WI38 (cell line): ENCODE measurements around the gene TMEM45B.
"Not testable (repeated sequence)": the region's sequence is repeated elsewhere in the genome, so short reads cannot be mapped to it uniquely, and the experiment has no call there.

Source experiments
- H3K4me3 ChIP-seq: 2 replicates; pipeline ENCODE4 v1.5.1; 2011; ENCODE audit warnings: low read depth, mild to moderate bottlenecking, control low read depth, low read length
- CTCF ChIP-seq: IDR thresholded peaks from 2 replicates; pipeline ENCODE4 v1.5.1; 2012; ENCODE audit warnings: low read depth, mild to moderate bottlenecking, control low read depth, low read length

Gene TMEM45B

GRCh38 chr11:129778877-129779276, 36.8 kb upstream of the TMEM45B start:
- H3K4me3 ChIP-seq = no peak overlapping the region
- TF ChIP-seq CTCF = no peak

- TF ChIP-seq CTCF = no peak
- H3K4me3 ChIP-seq = no peak overlapping the region
Observed at GRCh38 chr11:129779342-129779741, 36.3 kb upstream of the TMEM45B start.

- no peak overlapping the region for H3K4me3 ChIP-seq
- TF ChIP-seq CTCF = no peak
Observed at GRCh38 chr11:129785383-129786111, 30.1 kb upstream of the TMEM45B start.

GRCh38 chr11:129786112-129786416, 29.6 kb upstream of the TMEM45B start:
- H3K4me3 ChIP-seq = not testable (repeated sequence)

- no peak for TF ChIP-seq CTCF
- no peak overlapping the region for H3K4me3 ChIP-seq
Observed at GRCh38 chr11:129787532-129788155, 28.0 kb upstream of the TMEM45B start.

- TF ChIP-seq CTCF = no peak
- H3K4me3 ChIP-seq = no peak overlapping the region
Observed at GRCh38 chr11:129788278-129788677, 27.4 kb upstream of the TMEM45B start.

GRCh38 chr11:129790106-129790505, 25.5 kb upstream of the TMEM45B start:
- no peak overlapping the region for H3K4me3 ChIP-seq
- no peak for TF ChIP-seq CTCF

- TF ChIP-seq CTCF = no peak
- H3K4me3 ChIP-seq = no peak overlapping the region
Observed at GRCh38 chr11:129791515-129791914, 24.1 kb upstream of the TMEM45B start.
